ENCODE results near the gene CCSAP. TPM values are rescaled to one million over a fixed set of nuclear protein-coding genes. Genes with fewer than 3 reads are reported as not detected.

CCSAP gene
- total RNA-seq, 1 donor from 2014 or later: 9.1 TPM

DNA sequence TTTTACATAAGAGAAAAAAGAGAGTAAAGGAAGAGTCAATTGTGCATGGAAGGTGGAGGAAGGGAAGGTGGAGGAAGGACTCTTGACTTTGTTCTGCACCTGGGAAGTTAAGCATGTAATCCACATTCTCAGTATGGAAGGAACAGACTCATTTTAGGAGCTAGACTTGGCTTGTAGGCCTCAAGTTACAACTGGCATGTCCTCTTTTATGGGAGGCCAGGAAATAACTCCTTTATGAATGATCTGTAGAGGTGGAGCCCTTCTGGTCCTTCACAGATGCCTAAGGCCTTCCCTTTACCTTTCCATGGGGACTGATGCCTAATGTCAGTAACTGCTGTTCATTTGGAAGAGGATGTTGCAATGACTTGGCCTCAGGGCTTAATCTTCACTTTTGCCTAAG is 29.4 kb upstream of the CCSAP start:
- H3K9me3 Mint-ChIP-seq: no peaks in the 10 kb centered on the region
- H3K27me3 Mint-ChIP-seq (ENCODE audit: low read depth): no peaks in the 10 kb centered on the region
- TF ChIP-seq, protein P1, sequence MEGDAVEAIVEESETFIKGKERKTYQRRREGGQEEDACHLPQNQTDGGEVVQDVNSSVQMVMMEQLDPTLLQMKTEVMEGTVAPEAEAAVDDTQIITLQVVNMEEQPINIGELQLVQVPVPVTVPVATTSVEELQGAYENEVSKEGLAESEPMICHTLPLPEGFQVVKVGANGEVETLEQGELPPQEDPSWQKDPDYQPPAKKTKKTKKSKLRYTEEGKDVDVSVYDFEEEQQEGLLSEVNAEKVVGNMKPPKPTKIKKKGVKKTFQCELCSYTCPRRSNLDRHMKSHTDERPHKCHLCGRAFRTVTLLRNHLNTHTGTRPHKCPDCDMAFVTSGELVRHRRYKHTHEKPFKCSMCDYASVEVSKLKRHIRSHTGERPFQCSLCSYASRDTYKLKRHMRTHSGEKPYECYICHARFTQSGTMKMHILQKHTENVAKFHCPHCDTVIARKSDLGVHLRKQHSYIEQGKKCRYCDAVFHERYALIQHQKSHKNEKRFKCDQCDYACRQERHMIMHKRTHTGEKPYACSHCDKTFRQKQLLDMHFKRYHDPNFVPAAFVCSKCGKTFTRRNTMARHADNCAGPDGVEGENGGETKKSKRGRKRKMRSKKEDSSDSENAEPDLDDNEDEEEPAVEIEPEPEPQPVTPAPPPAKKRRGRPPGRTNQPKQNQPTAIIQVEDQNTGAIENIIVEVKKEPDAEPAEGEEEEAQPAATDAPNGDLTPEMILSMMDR (conservative IDR thresholded peaks at IDR 0.05): no peak
- no peaks in the 10 kb centered on the region for H3K4me1 Mint-ChIP-seq
- no peaks in the 10 kb centered on the region for H3K36me3 Mint-ChIP-seq (ENCODE audit: low read depth)
- DNase-seq (ENCODE audit: low read depth, low spot score): no peak
- H3K4me3 Mint-ChIP-seq: no peak overlapping the region
- H3K27ac Mint-ChIP-seq (ENCODE audit: unreplicated experiment): no peak overlapping the region

DNA sequence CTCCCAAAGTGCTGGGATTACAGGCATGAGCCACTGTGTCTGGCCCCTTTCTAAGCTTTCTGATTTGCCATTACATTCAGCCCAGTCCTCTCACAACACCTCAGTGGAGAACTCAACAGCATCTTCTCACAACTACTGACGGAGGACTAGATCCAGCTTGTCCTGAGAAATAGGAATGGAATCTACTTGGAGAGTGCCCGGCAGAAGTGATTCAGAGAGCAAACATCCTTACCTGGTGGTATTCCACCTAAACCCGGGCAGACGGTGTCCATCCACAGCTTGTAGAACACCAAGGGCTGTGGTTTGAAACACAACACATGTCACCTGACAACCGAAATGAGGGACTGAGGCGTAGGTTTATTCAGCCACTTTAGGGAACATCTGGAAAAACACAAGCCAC is 28.8 kb upstream of the CCSAP start:
- Mint-ChIP-seq H3K27me3 (ENCODE audit: low read depth) (no peaks in the 10 kb centered on the region), H3K9me3 (no peaks in the 10 kb centered on the region), H3K27ac (ENCODE audit: unreplicated experiment) (no peak overlapping the region), H3K4me3 (no peak overlapping the region), H3K4me1 (no peaks in the 10 kb centered on the region), H3K36me3 (ENCODE audit: low read depth) (no peaks in the 10 kb centered on the region)
- DNase-seq (ENCODE audit: low read depth, low spot score): no peak
- TF ChIP-seq, protein P1 (conservative IDR thresholded peaks at IDR 0.05): no peak

GRCh38 chr1:229370601-229371021 is 27.8 kb upstream of the CCSAP start:
- Mint-ChIP-seq H3K9me3 (peaks cover 2% of the 10 kb centered on the region), H3K4me3 (no peak overlapping the region), H3K4me1 (no peaks in the 10 kb centered on the region), H3K36me3 (ENCODE audit: low read depth) (no peaks in the 10 kb centered on the region), H3K27me3 (ENCODE audit: low read depth) (peaks cover 2% of the 10 kb centered on the region), H3K27ac (ENCODE audit: unreplicated experiment) (no peak overlapping the region)
- DNase-seq (ENCODE audit: low read depth, low spot score): no peak
- TF ChIP-seq, protein P1 (conservative IDR thresholded peaks at IDR 0.05): no peak

DNA sequence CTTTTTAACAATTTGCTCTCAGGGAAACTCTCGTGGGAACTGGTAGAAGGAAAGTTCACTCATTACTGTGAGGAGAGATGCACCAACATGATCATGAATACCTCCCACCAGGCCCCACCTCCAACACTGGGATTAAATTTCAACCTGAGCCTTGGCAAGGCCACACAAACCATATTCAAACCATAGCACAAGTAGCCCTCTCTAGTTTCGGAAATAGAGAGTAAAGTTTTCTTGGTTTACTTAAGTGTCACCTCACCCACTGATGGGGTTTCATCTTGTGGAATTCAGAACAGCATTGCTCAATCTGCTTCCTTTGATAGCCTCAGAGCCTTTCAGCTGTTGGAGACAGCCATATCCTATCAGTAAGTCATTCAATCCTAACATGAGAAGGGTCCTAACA is 25.5 kb upstream of the CCSAP start:
- Mint-ChIP-seq H3K4me3 (no peak overlapping the region), H3K4me1 (no peaks in the 10 kb centered on the region), H3K36me3 (ENCODE audit: low read depth) (no peaks in the 10 kb centered on the region), H3K27me3 (ENCODE audit: low read depth) (peaks cover 15% of the 10 kb centered on the region), H3K27ac (ENCODE audit: unreplicated experiment) (no peak overlapping the region), H3K9me3 (peaks cover 2% of the 10 kb centered on the region)
- TF ChIP-seq, protein P1 (conservative IDR thresholded peaks at IDR 0.05): no peak
- no peak for DNase-seq (ENCODE audit: low read depth, low spot score)

DNA sequence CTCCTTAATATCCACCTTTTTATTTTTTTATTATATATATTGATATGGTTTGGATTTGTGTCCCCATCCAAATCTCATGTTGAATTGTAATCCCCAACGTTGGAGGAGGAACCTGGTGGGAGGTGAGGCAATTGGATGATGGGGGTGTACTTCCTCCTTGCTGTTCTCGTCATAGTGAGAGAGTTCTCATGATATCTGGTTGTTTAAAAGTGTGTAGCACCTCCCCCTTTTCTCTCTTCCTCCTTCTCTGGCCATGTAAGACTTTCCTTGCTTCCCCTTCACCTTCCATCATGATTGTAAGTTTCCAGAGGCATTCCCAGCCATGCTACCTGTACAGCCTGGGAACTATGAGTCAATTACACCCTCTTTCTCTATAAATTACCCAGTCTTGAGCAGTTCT is 22.7 kb upstream of the CCSAP start:
- H3K4me3 Mint-ChIP-seq: no peak overlapping the region

More for the DNA sequence above, 22.7 kb upstream of the CCSAP start:
- Mint-ChIP-seq H3K27me3 (ENCODE audit: low read depth) (peaks cover 24% of the 10 kb centered on the region), H3K9me3 (peaks cover 2% of the 10 kb centered on the region), H3K27ac (ENCODE audit: unreplicated experiment) (no peak overlapping the region), H3K36me3 (ENCODE audit: low read depth) (no peaks in the 10 kb centered on the region), H3K4me1 (no peaks in the 10 kb centered on the region)
- TF ChIP-seq, protein P1 (conservative IDR thresholded peaks at IDR 0.05): no peak
- DNase-seq (ENCODE audit: low read depth, low spot score): no peak
